ENCODE measurements around the gene RIOX2. TPM values are rescaled to one million over a fixed set of nuclear protein-coding genes. Genes with fewer than 3 reads are reported as not detected.

The RIOX2 gene
- total RNA-seq, 1 donor from 2014 or later, result 37.1 TPM

DNA sequence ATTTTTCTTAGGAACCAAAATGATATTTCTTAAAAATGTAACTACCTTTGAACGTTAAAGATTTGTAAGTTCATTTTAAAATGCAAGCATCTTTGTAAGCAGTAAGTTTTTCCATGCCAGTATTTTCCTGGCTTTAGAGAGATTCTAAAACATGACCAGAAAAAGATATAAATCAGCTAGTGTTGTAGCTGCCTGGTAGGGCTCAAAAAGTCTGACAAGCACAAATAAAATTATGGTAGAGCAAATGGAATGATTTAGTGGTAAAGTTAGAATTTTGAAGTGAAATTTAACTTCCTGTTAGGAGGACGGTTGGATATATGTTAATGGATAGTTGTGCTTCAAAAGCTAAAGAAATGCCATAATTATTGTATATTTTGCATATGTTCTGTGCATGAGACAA, 33.2 kb upstream of the RIOX2 start:
- H3K27me3 ChIP-seq (ENCODE audit: control insufficient read depth in 3 of 3, insufficient read depth in 3 of 3, low read length in 3 of 3), result no peaks in the 10 kb centered on the region
- H3K4me1 ChIP-seq (ENCODE audit: control insufficient read depth in 3 of 3, insufficient read depth in 3 of 3, low read length in 3 of 3), result no peaks in the 10 kb centered on the region
- H3K4me3 ChIP-seq (ENCODE audit: low read length in 3 of 3), result no peak overlapping the region
- no peak overlapping the region for H3K27ac ChIP-seq (ENCODE audit: low read depth, low read length)
- no peaks in the 10 kb centered on the region for H3K36me3 ChIP-seq (ENCODE audit: control insufficient read depth in 3 of 3, insufficient read depth in 3 of 3, low read length in 3 of 3)
- no peak overlapping the region for H3K9ac ChIP-seq (ENCODE audit: low read depth in 1 of 3, low read length in 3 of 3)
- no peaks in the 10 kb centered on the region for H3K9me3 ChIP-seq (ENCODE audit: control insufficient read depth in 3 of 3, low read length in 3 of 3)

DNA sequence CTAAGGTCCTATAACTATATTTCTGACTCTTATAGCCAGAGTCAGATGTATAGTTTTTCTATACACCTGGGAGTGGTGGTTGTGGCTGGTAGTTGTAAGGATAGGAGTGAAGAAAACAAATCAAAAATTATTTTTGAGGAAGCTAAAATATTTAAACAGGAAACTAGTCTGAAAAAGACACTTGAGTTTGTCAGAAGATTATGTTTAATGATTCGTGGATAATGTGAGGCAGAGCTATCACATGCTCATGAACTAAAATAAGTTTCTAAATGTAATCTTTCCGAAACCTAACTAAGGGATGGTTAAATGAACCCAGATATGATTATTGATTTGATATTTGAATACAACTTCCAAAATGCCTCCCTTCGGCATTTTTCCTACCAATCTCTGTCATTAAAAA, 32.5 kb upstream of the RIOX2 start:
- Histone ChIP-seq H3K27ac (ENCODE audit: low read depth, low read length) (no peak overlapping the region), H3K27me3 (ENCODE audit: control insufficient read depth in 3 of 3, insufficient read depth in 3 of 3, low read length in 3 of 3) (no peaks in the 10 kb centered on the region), H3K4me3 (ENCODE audit: low read length in 3 of 3) (no peak overlapping the region), H3K36me3 (ENCODE audit: control insufficient read depth in 3 of 3, insufficient read depth in 3 of 3, low read length in 3 of 3) (no peaks in the 10 kb centered on the region), H3K9ac (ENCODE audit: low read depth in 1 of 3, low read length in 3 of 3) (no peak overlapping the region), H3K4me1 (ENCODE audit: control insufficient read depth in 3 of 3, insufficient read depth in 3 of 3, low read length in 3 of 3) (no peaks in the 10 kb centered on the region), H3K9me3 (ENCODE audit: control insufficient read depth in 3 of 3, low read length in 3 of 3) (no peaks in the 10 kb centered on the region)

DNA sequence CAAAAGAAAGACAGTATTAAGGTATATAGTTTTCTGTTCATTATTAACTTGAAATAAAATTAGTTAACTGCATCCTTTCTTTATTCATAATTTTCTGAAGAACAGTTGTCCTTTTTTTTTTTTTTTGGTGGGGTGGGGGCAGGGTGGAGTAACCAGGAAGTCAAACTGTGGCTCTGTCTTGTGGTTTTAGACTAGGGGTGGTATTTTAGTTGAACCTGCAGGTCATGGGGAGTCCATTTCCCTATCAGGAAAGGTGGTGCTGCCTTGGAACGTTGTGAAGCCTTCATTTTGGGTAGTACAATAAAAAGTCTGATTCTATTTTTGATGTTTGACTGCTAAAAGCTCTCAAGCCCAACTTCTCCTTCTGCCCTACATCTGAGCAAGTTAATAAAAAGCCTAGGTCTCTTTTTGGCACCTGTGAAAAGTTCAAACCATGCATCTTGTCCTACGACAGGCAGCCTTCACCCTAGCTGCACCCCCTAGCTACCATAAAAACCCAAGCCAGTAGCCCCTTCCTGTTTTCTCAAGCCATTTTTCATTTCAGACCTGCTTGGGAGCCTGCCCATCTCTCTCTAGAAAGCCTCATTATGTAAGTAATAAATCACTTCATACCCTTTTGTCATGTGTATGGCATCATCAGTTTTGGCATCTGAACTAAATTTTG, 31.2 kb upstream of the RIOX2 start:
- Histone ChIP-seq H3K27me3 (ENCODE audit: control insufficient read depth in 3 of 3, insufficient read depth in 3 of 3, low read length in 3 of 3) (no peaks in the 10 kb centered on the region), H3K9ac (ENCODE audit: low read depth in 1 of 3, low read length in 3 of 3) (no peak overlapping the region), H3K36me3 (ENCODE audit: control insufficient read depth in 3 of 3, insufficient read depth in 3 of 3, low read length in 3 of 3) (no peaks in the 10 kb centered on the region), H3K9me3 (ENCODE audit: control insufficient read depth in 3 of 3, low read length in 3 of 3) (no peaks in the 10 kb centered on the region), H3K4me1 (ENCODE audit: control insufficient read depth in 3 of 3, insufficient read depth in 3 of 3, low read length in 3 of 3) (no peaks in the 10 kb centered on the region), H3K27ac (ENCODE audit: low read depth, low read length) (no peak overlapping the region), H3K4me3 (ENCODE audit: low read length in 3 of 3) (no peak overlapping the region)

DNA sequence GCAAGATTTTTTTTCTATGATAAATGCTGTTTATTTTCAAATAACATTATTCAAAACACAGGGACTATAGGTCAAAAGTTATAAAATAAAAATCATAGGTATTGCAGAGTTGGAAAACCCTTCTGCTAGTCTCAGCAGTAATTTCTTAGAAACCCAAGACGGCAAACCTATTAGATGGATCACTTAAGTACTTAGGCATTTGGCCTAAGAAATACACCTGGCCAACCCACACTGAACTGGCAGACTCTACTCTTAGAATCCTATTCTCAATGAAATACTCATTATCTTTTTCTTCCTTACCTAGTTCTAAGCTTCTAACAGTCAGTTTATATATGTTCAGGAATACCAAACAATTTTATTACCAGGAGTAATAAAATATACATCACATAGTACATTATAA, 30.5 kb upstream of the RIOX2 start:
- H3K4me1 ChIP-seq (ENCODE audit: control insufficient read depth in 3 of 3, insufficient read depth in 3 of 3, low read length in 3 of 3), result no peaks in the 10 kb centered on the region
- H3K36me3 ChIP-seq (ENCODE audit: control insufficient read depth in 3 of 3, insufficient read depth in 3 of 3, low read length in 3 of 3), result no peaks in the 10 kb centered on the region
- H3K27ac ChIP-seq (ENCODE audit: low read depth, low read length), result no peak overlapping the region
- H3K27me3 ChIP-seq (ENCODE audit: control insufficient read depth in 3 of 3, insufficient read depth in 3 of 3, low read length in 3 of 3), result no peaks in the 10 kb centered on the region
- H3K4me3 ChIP-seq (ENCODE audit: low read length in 3 of 3), result no peak overlapping the region
- no peaks in the 10 kb centered on the region for H3K9me3 ChIP-seq (ENCODE audit: control insufficient read depth in 3 of 3, low read length in 3 of 3)
- no peak overlapping the region for H3K9ac ChIP-seq (ENCODE audit: low read depth in 1 of 3, low read length in 3 of 3)

DNA sequence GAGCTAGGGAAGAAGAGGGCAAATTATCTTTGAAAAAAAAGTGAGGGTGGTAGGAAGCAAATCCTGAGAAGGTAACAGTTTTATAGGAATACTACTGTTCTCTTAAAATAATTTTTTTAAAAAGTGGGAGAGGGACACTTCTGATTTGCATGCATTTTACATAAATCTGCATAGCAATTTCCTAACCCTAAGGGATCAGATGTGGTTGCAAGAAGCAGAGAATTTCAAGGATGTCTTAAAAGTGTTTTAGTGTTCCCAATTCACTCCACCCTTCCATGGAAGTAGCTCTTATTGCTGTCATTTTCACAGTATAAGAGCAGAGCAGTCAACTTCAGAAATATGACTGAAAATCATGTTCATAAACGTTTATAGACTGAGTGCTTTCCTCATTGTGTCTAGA, 27.8 kb upstream of the RIOX2 start:
- no peaks in the 10 kb centered on the region for H3K4me1 ChIP-seq (ENCODE audit: control insufficient read depth in 3 of 3, insufficient read depth in 3 of 3, low read length in 3 of 3)

DNA sequence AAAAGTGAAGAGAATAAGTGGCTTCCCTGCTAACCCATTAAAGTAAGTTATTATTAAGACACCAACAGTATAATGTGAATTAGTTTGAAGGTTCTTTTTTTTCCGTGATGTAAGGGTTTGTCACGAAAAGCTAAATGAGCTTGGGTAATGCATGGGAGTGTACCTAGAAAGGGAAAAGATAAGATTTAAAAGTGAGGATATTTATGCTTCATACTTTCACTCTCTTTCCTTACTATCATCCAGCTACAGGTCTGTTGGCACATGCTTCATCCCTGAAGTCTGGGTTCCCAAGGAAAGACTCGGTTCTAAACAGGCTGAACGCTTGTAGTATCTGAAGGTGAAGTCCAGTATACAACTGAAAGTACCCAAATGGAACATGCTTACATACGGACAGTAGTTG, 26.9 kb upstream of the RIOX2 start:
- Histone ChIP-seq H3K9ac (ENCODE audit: low read depth in 1 of 3, low read length in 3 of 3) (no peak overlapping the region), H3K27me3 (ENCODE audit: control insufficient read depth in 3 of 3, insufficient read depth in 3 of 3, low read length in 3 of 3) (no peaks in the 10 kb centered on the region), H3K9me3 (ENCODE audit: control insufficient read depth in 3 of 3, low read length in 3 of 3) (no peaks in the 10 kb centered on the region), H3K4me1 (ENCODE audit: control insufficient read depth in 3 of 3, insufficient read depth in 3 of 3, low read length in 3 of 3) (no peaks in the 10 kb centered on the region), H3K4me3 (ENCODE audit: low read length in 3 of 3) (no peak overlapping the region), H3K27ac (ENCODE audit: low read depth, low read length) (no peak overlapping the region), H3K36me3 (ENCODE audit: control insufficient read depth in 3 of 3, insufficient read depth in 3 of 3, low read length in 3 of 3) (no peaks in the 10 kb centered on the region)

More for the DNA sequence above, 27.8 kb upstream of the RIOX2 start:
- no peaks in the 10 kb centered on the region for H3K9me3 ChIP-seq (ENCODE audit: control insufficient read depth in 3 of 3, low read length in 3 of 3)
- no peaks in the 10 kb centered on the region for H3K36me3 ChIP-seq (ENCODE audit: control insufficient read depth in 3 of 3, insufficient read depth in 3 of 3, low read length in 3 of 3)
- no peaks in the 10 kb centered on the region for H3K27me3 ChIP-seq (ENCODE audit: control insufficient read depth in 3 of 3, insufficient read depth in 3 of 3, low read length in 3 of 3)
- no peak overlapping the region for H3K9ac ChIP-seq (ENCODE audit: low read depth in 1 of 3, low read length in 3 of 3)
- no peak overlapping the region for H3K4me3 ChIP-seq (ENCODE audit: low read length in 3 of 3)
- no peak overlapping the region for H3K27ac ChIP-seq (ENCODE audit: low read depth, low read length)

DNA sequence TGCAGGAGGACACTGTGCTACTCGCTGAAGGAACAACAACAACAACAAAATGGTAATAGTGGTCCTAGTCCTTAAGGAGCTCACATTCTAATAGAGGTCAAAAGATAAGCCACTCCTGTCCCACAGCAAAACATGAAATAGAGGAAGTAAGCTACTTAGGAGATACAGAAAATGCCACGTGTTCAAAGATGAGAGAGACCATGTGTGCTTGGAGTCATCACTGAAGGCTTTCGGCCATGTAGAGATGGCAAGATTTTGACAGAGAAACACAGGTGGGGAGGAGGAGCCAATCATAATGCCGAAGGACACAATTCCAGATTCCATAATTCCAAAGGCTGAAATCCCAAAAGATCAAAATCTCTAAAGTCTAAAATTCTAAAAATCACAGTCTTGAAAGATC, 24.8 kb upstream of the RIOX2 start:
- no peaks in the 10 kb centered on the region for H3K27me3 ChIP-seq (ENCODE audit: control insufficient read depth in 3 of 3, insufficient read depth in 3 of 3, low read length in 3 of 3)
- no peak overlapping the region for H3K4me3 ChIP-seq (ENCODE audit: low read length in 3 of 3)
- no peaks in the 10 kb centered on the region for H3K4me1 ChIP-seq (ENCODE audit: control insufficient read depth in 3 of 3, insufficient read depth in 3 of 3, low read length in 3 of 3)
- H3K9me3 ChIP-seq (ENCODE audit: control insufficient read depth in 3 of 3, low read length in 3 of 3), result no peaks in the 10 kb centered on the region
- no peak overlapping the region for H3K9ac ChIP-seq (ENCODE audit: low read depth in 1 of 3, low read length in 3 of 3)
- H3K27ac ChIP-seq (ENCODE audit: low read depth, low read length), result no peak overlapping the region
- H3K36me3 ChIP-seq (ENCODE audit: control insufficient read depth in 3 of 3, insufficient read depth in 3 of 3, low read length in 3 of 3), result no peaks in the 10 kb centered on the region

DNA sequence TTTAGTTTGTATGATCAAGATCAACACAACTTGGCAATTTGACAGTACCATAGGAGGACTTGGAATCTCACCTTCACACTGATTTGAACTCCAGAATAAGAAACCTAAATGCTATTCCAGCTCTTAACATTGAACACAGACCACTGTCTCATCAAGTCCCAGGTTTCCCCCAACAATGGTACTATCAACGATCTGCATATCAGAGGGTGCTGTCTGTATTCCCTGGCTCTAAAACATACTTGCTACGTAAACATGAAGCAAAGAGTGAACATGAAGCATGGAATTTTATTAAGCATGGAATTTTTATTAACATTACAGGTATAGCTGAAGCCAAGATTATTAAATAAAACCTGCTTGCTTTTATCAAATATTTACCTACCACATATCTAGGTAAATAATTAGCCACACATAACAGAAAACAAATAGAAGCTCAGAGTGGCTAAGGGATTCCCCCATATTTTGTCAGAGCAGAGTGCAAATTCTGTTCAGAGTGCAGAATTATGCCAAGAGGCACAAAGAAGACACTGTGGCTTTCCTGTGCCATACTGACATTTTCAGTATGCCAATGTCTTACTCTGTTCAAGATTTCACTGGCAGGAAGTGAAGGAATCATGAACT, 22.2 kb upstream of the RIOX2 start:
- Histone ChIP-seq H3K36me3 (ENCODE audit: control insufficient read depth in 3 of 3, insufficient read depth in 3 of 3, low read length in 3 of 3) (no peaks in the 10 kb centered on the region), H3K4me3 (ENCODE audit: low read length in 3 of 3) (no peak overlapping the region), H3K4me1 (ENCODE audit: control insufficient read depth in 3 of 3, insufficient read depth in 3 of 3, low read length in 3 of 3) (no peaks in the 10 kb centered on the region), H3K27ac (ENCODE audit: low read depth, low read length) (no peak overlapping the region), H3K9ac (ENCODE audit: low read depth in 1 of 3, low read length in 3 of 3) (no peak overlapping the region), H3K27me3 (ENCODE audit: control insufficient read depth in 3 of 3, insufficient read depth in 3 of 3, low read length in 3 of 3) (no peaks in the 10 kb centered on the region), H3K9me3 (ENCODE audit: control insufficient read depth in 3 of 3, low read length in 3 of 3) (no peaks in the 10 kb centered on the region)

DNA sequence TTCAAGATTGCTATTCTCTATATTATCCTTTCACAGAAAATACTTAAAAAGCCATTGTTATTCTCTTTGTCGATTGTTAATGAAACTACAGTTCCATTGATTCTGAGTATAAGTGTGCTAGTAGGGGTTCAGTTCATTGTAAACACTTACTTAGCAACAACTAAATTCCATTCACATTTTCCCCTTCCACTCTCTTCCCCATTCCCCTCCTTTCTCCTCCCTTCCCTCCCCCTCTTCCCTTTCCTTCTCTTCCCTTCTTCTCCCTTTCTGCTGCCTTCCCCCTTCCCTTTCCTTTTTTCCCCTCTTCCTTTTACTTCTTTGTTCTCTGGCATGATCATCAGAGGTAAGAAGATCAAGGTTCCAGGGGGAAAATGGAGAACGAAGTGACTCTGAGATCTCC, 21.3 kb upstream of the RIOX2 start:
- Histone ChIP-seq H3K9me3 (ENCODE audit: control insufficient read depth in 3 of 3, low read length in 3 of 3) (no peaks in the 10 kb centered on the region), H3K9ac (ENCODE audit: low read depth in 1 of 3, low read length in 3 of 3) (no peak overlapping the region), H3K27ac (ENCODE audit: low read depth, low read length) (no peak overlapping the region)

DNA sequence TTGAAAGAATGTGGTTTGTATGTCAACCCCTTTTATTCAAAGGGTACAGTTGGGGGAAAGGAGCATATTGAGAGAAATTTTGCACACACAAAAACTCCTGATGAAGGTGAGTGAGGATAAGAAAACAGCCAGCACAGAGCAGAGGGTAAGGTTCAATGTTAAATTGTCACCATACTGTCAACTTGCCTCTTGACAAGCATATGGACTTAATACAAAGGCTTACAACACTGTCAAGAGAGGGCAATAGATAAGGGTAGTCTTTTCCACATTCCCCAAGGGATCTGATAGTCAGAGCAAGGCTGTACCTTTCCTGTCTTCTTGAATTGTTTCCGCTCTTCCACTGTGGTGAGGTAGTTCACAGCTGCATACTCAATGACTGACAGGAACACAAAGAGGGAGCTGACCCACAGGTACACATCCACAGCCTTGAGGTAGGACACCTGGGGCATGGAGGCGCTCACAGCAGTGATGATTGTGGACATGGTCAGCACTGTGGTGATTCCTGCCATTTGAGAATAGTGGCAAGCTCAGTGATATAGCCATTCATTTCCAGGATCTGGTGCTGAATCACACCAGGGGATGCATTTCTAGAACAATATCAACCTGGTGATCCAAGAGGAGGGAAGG, 20.4 kb upstream of the RIOX2 start:
- Histone ChIP-seq H3K4me1 (ENCODE audit: control insufficient read depth in 3 of 3, insufficient read depth in 3 of 3, low read length in 3 of 3) (no peaks in the 10 kb centered on the region), H3K27me3 (ENCODE audit: control insufficient read depth in 3 of 3, insufficient read depth in 3 of 3, low read length in 3 of 3) (no peaks in the 10 kb centered on the region), H3K4me3 (ENCODE audit: low read length in 3 of 3) (no peak overlapping the region), H3K9ac (ENCODE audit: low read depth in 1 of 3, low read length in 3 of 3) (no peak overlapping the region), H3K9me3 (ENCODE audit: control insufficient read depth in 3 of 3, low read length in 3 of 3) (no peaks in the 10 kb centered on the region), H3K27ac (ENCODE audit: low read depth, low read length) (no peak overlapping the region), H3K36me3 (ENCODE audit: control insufficient read depth in 3 of 3, insufficient read depth in 3 of 3, low read length in 3 of 3) (no peaks in the 10 kb centered on the region)

More for the DNA sequence above, 21.3 kb upstream of the RIOX2 start:
- Histone ChIP-seq H3K27me3 (ENCODE audit: control insufficient read depth in 3 of 3, insufficient read depth in 3 of 3, low read length in 3 of 3) (no peaks in the 10 kb centered on the region), H3K36me3 (ENCODE audit: control insufficient read depth in 3 of 3, insufficient read depth in 3 of 3, low read length in 3 of 3) (no peaks in the 10 kb centered on the region), H3K4me3 (ENCODE audit: low read length in 3 of 3) (no peak overlapping the region), H3K4me1 (ENCODE audit: control insufficient read depth in 3 of 3, insufficient read depth in 3 of 3, low read length in 3 of 3) (no peaks in the 10 kb centered on the region)

Data from skeletal muscle tissue (tissue), 4 donors.